Measurements from ENCODE around the gene DIMT1.

DIMT1 gene

GRCh38 chr5:62343428-62343827 lies 60.3 kb downstream of the DIMT1 start:
- TF ChIP-seq, protein P1, sequence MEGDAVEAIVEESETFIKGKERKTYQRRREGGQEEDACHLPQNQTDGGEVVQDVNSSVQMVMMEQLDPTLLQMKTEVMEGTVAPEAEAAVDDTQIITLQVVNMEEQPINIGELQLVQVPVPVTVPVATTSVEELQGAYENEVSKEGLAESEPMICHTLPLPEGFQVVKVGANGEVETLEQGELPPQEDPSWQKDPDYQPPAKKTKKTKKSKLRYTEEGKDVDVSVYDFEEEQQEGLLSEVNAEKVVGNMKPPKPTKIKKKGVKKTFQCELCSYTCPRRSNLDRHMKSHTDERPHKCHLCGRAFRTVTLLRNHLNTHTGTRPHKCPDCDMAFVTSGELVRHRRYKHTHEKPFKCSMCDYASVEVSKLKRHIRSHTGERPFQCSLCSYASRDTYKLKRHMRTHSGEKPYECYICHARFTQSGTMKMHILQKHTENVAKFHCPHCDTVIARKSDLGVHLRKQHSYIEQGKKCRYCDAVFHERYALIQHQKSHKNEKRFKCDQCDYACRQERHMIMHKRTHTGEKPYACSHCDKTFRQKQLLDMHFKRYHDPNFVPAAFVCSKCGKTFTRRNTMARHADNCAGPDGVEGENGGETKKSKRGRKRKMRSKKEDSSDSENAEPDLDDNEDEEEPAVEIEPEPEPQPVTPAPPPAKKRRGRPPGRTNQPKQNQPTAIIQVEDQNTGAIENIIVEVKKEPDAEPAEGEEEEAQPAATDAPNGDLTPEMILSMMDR (IDR thresholded peaks at IDR 0.05; ENCODE audit: extremely low read depth, missing control alignments): no peak
- DNase-seq (ENCODE audit: low spot score): no peak

DNA sequence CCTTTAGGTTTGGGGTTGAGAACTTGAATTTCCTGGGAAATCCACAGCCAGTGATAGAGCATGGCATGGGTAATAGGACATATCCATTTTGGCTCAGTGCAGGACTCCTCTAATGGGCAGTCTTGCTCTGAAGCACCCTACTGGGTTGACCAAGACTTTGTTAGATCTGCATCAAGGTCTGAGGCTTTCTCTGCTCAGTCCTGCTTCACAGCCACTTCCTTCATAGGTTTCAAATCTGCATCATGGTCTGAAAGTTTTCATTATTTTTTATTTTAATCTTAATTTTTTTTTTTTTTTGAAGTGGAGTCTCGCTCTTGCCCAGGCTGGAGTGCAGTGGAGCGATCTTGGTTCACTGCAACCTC lies 61.2 kb downstream of the DIMT1 start:
- DNase-seq (ENCODE audit: low spot score): no peak
- TF ChIP-seq, protein P1 (IDR thresholded peaks at IDR 0.05; ENCODE audit: extremely low read depth, missing control alignments): no peak

- DNase-seq (ENCODE audit: low spot score): peak; percentile 14
- TF ChIP-seq, protein P1 (IDR thresholded peaks at IDR 0.05; ENCODE audit: extremely low read depth, missing control alignments): no peak
Observed at GRCh38 chr5:62341783-62342475, 61.8 kb downstream of the DIMT1 start.

DNA sequence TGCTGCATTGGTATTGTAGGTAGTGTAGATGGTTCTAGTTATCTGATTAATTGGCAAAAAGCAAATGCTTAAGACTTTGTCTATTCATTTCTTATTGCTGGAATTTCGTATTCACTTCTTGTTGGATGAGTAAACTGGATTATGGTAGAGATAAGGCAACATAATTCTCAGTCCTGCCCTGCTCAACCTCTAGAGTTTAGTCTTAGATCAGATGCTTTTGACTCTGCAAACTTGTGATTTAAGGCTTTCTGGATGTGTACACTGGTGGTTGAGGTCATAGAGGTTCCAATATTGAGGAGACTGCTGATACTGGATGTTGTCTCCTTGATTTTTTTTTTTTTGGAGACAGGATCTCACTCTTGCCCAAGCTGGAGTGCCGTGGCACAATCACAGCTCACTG lies 62.7 kb downstream of the DIMT1 start:
- DNase-seq (ENCODE audit: low spot score): no peak
- TF ChIP-seq, protein P1 (IDR thresholded peaks at IDR 0.05; ENCODE audit: extremely low read depth, missing control alignments): no peak

- no peak for DNase-seq (ENCODE audit: low spot score)
- TF ChIP-seq, protein P1 (IDR thresholded peaks at IDR 0.05; ENCODE audit: extremely low read depth, missing control alignments): no peak
Observed at GRCh38 chr5:62340392-62340791, 63.3 kb downstream of the DIMT1 start.
